SIG-M5 treated with dmso at 0.1 percent for 504 hours (cell line): ENCODE results near the gene PWWP2A.
"Not testable (repeated sequence)": the region's sequence is repeated elsewhere in the genome, so short reads cannot be mapped to it uniquely, and the experiment has no call there.

Experiments used
- DNase-seq: peaks from one replicate; lab custom pipeline; 2025; ENCODE audit not compliant: unreplicated experiment; lab: John Stamatoyannopoulos, UW

The PWWP2A gene

GRCh38 chr5:160079753-160080152 is 39.5 kb downstream of the PWWP2A start:
- DNase-seq = no peak

- no peak for DNase-seq
These were observed 42.3 kb downstream of the PWWP2A start for GRCh38 chr5:160076997-160077396.

GRCh38 chr5:160075073-160075472 is 44.2 kb downstream of the PWWP2A start:
- no peak for DNase-seq

GRCh38 chr5:160071916-160072315 is 47.3 kb downstream of the PWWP2A start:
- DNase-seq = no peak

- DNase-seq = no peak
These were observed 47.7 kb downstream of the PWWP2A start for GRCh38 chr5:160071516-160071915.

GRCh38 chr5:160069120-160069519 is 50.1 kb downstream of the PWWP2A start:
- DNase-seq = not testable (repeated sequence)

- peak; percentile 42 for DNase-seq
These were observed 54.1 kb downstream of the PWWP2A start for GRCh38 chr5:160064995-160065614.

- no peak for DNase-seq
These were observed 54.8 kb downstream of the PWWP2A start for GRCh38 chr5:160064417-160064810.

- no peak for DNase-seq
These were observed 57.5 kb downstream of the PWWP2A start for GRCh38 chr5:160061770-160062169.

GRCh38 chr5:160060001-160060400 is 59.2 kb downstream of the PWWP2A start:
- no peak for DNase-seq

GRCh38 chr5:160057256-160057655 is 62.0 kb downstream of the PWWP2A start:
- no peak for DNase-seq

- DNase-seq = no peak
These were observed 64.4 kb downstream of the PWWP2A start for GRCh38 chr5:160054831-160055230.

GRCh38 chr5:160054047-160054446 is 65.2 kb downstream of the PWWP2A start:
- DNase-seq = no peak

- no peak for DNase-seq
These were observed 70.2 kb downstream of the PWWP2A start for GRCh38 chr5:160049099-160049498.

- DNase-seq = no peak
These were observed 71.1 kb downstream of the PWWP2A start for GRCh38 chr5:160048131-160048530.

GRCh38 chr5:160047423-160047822 is 71.8 kb downstream of the PWWP2A start:
- DNase-seq = no peak

- no peak for DNase-seq
These were observed 74.3 kb downstream of the PWWP2A start for GRCh38 chr5:160044967-160045366.

- DNase-seq = no peak
These were observed 74.9 kb downstream of the PWWP2A start for GRCh38 chr5:160044391-160044804.

- no peak for DNase-seq
These were observed 76.6 kb downstream of the PWWP2A start for GRCh38 chr5:160042671-160043070.
